NT2/D1 (cell line): ENCODE measurements around the gene TNFAIP1.

Source experiments
- DNase-seq: peaks from one replicate; pipeline ENCODE4 v3.0.0-alpha.2; 2011; ENCODE audit warnings: low read depth, low spot score
- H3K27me3 ChIP-seq: 2 replicates; pipeline ENCODE4 v1.6.0; 2011; ENCODE audit warnings: mild to moderate bottlenecking; ENCODE audit not compliant: insufficient read length, insufficient read depth
- H3K36me3 ChIP-seq: 2 replicates; pipeline ENCODE4 v1.6.1; 2011; ENCODE audit warnings: mild to moderate bottlenecking, low read length, mixed read lengths; ENCODE audit not compliant: insufficient read depth, insufficient read length
- H3K4me1 ChIP-seq: 2 replicates; pipeline ENCODE4 v1.5.1; 2011; ENCODE audit not compliant: insufficient read depth, insufficient read length
- H3K4me3 ChIP-seq: 2 replicates; pipeline ENCODE4 v1.5.1; 2011; ENCODE audit warnings: low read depth; ENCODE audit not compliant: insufficient read length
- H3K9ac ChIP-seq: 2 replicates; pipeline ENCODE4 v1.6.0; 2011; ENCODE audit warnings: low read depth; ENCODE audit not compliant: insufficient read length
- H3K9me3 ChIP-seq: 2 replicates; pipeline ENCODE4 v1.5.1; 2011; ENCODE audit warnings: mild to moderate bottlenecking, low read length; ENCODE audit not compliant: insufficient read depth
- SUZ12 ChIP-seq: IDR thresholded peaks from 2 replicates; pipeline ENCODE4 v1.6.1; 2011; ENCODE audit not compliant: insufficient read length, insufficient read depth; ENCODE audit errors: extremely low read depth
- YY1 ChIP-seq: IDR thresholded peaks from 2 replicates; pipeline ENCODE4 v1.6.1; 2011; ENCODE audit not compliant: insufficient read length, insufficient read depth
- ZNF274 ChIP-seq: IDR thresholded peaks from 2 replicates; pipeline ENCODE4 v1.6.1; 2011; ENCODE audit warnings: mild to moderate bottlenecking, low read depth, low read length

The TNFAIP1 gene

GRCh38 chr17:28390563-28390962 lies 55.0 kb downstream of the TNFAIP1 start:
- no peak for DNase-seq
- H3K9ac ChIP-seq = no peak overlapping the region
- H3K4me1 ChIP-seq = peaks cover 3% of the 10 kb centered on the region
- no peaks in the 10 kb centered on the region for H3K27me3 ChIP-seq
- H3K9me3 ChIP-seq = no peaks in the 10 kb centered on the region
- H3K36me3 ChIP-seq = peaks cover 23% of the 10 kb centered on the region
- TF ChIP-seq ZNF274 (no peak), YY1 (no peak), SUZ12 (no peak)
- no peak overlapping the region for H3K4me3 ChIP-seq

GRCh38 chr17:28390984-28391383 lies 55.4 kb downstream of the TNFAIP1 start:
- Histone ChIP-seq H3K27me3 (no peaks in the 10 kb centered on the region), H3K36me3 (peaks cover 27% of the 10 kb centered on the region), H3K4me3 (no peak overlapping the region), H3K4me1 (peaks cover 3% of the 10 kb centered on the region), H3K9ac (no peak overlapping the region), H3K9me3 (no peaks in the 10 kb centered on the region)
- no peak for DNase-seq
- TF ChIP-seq SUZ12 (no peak), YY1 (no peak), ZNF274 (no peak)

- Histone ChIP-seq H3K27me3 (no peaks in the 10 kb centered on the region), H3K4me1 (peaks cover 3% of the 10 kb centered on the region), H3K9ac (no peak overlapping the region), H3K4me3 (no peak overlapping the region), H3K9me3 (no peaks in the 10 kb centered on the region), H3K36me3 (peaks cover 31% of the 10 kb centered on the region)
- DNase-seq = no peak
- TF ChIP-seq YY1 = no peak
- no peak for TF ChIP-seq SUZ12
- TF ChIP-seq ZNF274 = no peak
These were observed 55.8 kb downstream of the TNFAIP1 start for GRCh38 chr17:28391401-28391800.

- Histone ChIP-seq H3K36me3 (peaks cover 39% of the 10 kb centered on the region), H3K4me1 (peaks cover 3% of the 10 kb centered on the region), H3K9me3 (no peaks in the 10 kb centered on the region), H3K27me3 (no peaks in the 10 kb centered on the region), H3K4me3 (no peak overlapping the region), H3K9ac (no peak overlapping the region)
- TF ChIP-seq ZNF274 (no peak), SUZ12 (no peak), YY1 (no peak)
- no peak for DNase-seq
These were observed 56.9 kb downstream of the TNFAIP1 start for GRCh38 chr17:28392491-28392890.

- Histone ChIP-seq H3K27me3 (peaks cover 11% of the 10 kb centered on the region), H3K9me3 (no peaks in the 10 kb centered on the region), H3K4me1 (peaks cover 3% of the 10 kb centered on the region), H3K4me3 (no peak overlapping the region), H3K9ac (no peak overlapping the region), H3K36me3 (peaks cover 39% of the 10 kb centered on the region)
- DNase-seq = no peak
- TF ChIP-seq YY1 (no peak), SUZ12 (no peak), ZNF274 (no peak)
These were observed 59.0 kb downstream of the TNFAIP1 start for GRCh38 chr17:28394337-28395116.

GRCh38 chr17:28395426-28395825 lies 59.9 kb downstream of the TNFAIP1 start:
- peaks cover 3% of the 10 kb centered on the region for H3K4me1 ChIP-seq
- DNase-seq = no peak
- peaks cover 41% of the 10 kb centered on the region for H3K36me3 ChIP-seq
- H3K27me3 ChIP-seq = peaks cover 20% of the 10 kb centered on the region
- no peak overlapping the region for H3K4me3 ChIP-seq
- no peaks in the 10 kb centered on the region for H3K9me3 ChIP-seq
- TF ChIP-seq YY1 (no peak), ZNF274 (no peak), SUZ12 (no peak)
- no peak overlapping the region for H3K9ac ChIP-seq

- peaks cover 3% of the 10 kb centered on the region for H3K4me1 ChIP-seq
- H3K4me3 ChIP-seq = no peak overlapping the region
- no peak for TF ChIP-seq SUZ12
These were observed 60.4 kb downstream of the TNFAIP1 start for GRCh38 chr17:28395968-28396367.

More at GRCh38 chr17:28395968-28396367, 60.4 kb downstream of the TNFAIP1 start:
- Histone ChIP-seq H3K9me3 (no peaks in the 10 kb centered on the region), H3K9ac (no peak overlapping the region), H3K27me3 (peaks cover 25% of the 10 kb centered on the region), H3K36me3 (peaks cover 42% of the 10 kb centered on the region)
- no peak for DNase-seq
